HCT116 (cell line): ENCODE results near the gene HOXC12.

Experiments used
- ZNF274 ChIP-seq: fragments of 200-500 bp; sonication (Bioruptor generic); IDR thresholded peaks from 2 replicates; pipeline ENCODE4 v1.6.1; 2014; ENCODE audit warnings: mild to moderate bottlenecking, low read depth, low read length, inconsistent platforms
- TF ChIP-seq, protein P1 (sequence below): IDR thresholded peaks from 2 replicates; pipeline ENCODE4 v1.6.1; 2012
- TF ChIP-seq, protein P2 (sequence below), 3 experiments: fragments of 200-600 bp in 1 of 3; sonication (generic) in 1 of 3; IDR thresholded peaks in 2 of 3; conservative IDR thresholded peaks in 1 of 3; 2 replicates each; pipeline ENCODE4 v1.5.1; 2012 to 2017; ENCODE audit warnings: low read depth in 2 of 3, low read length in 2 of 3, antibody characterized with exemption in 1 of 3, borderline replicate concordance in 1 of 3, control low read depth in 1 of 3, mild to moderate bottlenecking in 1 of 3, mixed read lengths in 1 of 3, mixed run types in 1 of 3, moderate library complexity in 1 of 3; ENCODE audit not compliant: insufficient read depth in 1 of 3

DNA sequence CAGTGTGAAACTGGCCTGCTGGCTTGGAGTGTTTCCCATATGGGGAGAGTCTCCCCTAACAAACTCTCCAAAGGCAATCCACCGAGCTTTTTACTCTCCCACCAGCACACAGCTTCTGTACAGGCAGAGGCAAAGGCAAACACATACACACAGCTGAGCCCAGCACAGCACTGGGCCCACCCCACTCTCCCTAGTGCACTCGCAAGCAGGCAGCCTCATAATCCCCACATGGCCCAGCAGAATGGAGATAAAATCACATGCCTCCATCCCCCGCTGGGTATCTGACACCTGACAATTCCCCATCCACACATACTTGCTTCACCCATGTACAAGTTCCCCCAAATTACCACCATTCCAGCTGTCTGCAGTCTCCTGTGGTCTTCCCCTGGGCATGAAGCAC, 3.4 kb downstream of the HOXC12 start:
- TF ChIP-seq, protein P1, sequence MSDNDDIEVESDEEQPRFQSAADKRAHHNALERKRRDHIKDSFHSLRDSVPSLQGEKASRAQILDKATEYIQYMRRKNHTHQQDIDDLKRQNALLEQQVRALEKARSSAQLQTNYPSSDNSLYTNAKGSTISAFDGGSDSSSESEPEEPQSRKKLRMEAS: no peak
- TF ChIP-seq, protein P2, sequence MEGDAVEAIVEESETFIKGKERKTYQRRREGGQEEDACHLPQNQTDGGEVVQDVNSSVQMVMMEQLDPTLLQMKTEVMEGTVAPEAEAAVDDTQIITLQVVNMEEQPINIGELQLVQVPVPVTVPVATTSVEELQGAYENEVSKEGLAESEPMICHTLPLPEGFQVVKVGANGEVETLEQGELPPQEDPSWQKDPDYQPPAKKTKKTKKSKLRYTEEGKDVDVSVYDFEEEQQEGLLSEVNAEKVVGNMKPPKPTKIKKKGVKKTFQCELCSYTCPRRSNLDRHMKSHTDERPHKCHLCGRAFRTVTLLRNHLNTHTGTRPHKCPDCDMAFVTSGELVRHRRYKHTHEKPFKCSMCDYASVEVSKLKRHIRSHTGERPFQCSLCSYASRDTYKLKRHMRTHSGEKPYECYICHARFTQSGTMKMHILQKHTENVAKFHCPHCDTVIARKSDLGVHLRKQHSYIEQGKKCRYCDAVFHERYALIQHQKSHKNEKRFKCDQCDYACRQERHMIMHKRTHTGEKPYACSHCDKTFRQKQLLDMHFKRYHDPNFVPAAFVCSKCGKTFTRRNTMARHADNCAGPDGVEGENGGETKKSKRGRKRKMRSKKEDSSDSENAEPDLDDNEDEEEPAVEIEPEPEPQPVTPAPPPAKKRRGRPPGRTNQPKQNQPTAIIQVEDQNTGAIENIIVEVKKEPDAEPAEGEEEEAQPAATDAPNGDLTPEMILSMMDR (IDR thresholded peaks at IDR 0.05 in 2 of 3, conservative IDR thresholded peaks at IDR 0.05 in 1 of 3; ENCODE audit: borderline replicate concordance in 1 of 3, insufficient read depth in 1 of 3, low read depth in 2 of 3, low read length in 2 of 3): no peak
- TF ChIP-seq ZNF274: no peak
